HG03095 (cell line): ENCODE results near the gene GRIFIN.
A peak's percentile ranks its signal among the peaks of the same experiment; 100 is the strongest.
"Not testable (repeated sequence)": the region's sequence is repeated elsewhere in the genome, so short reads cannot be mapped to it uniquely, and the experiment has no call there.

Experiments used
- ATAC-seq: cut with Tn5 transposase; IDR thresholded peaks from one replicate; pipeline ENCODE4 v1.9.1; 2021; ENCODE audit warnings: moderate library complexity; ENCODE audit not compliant: unreplicated experiment

Gene GRIFIN

GRCh38 chr7:2480070-2480408 lies 3.8 kb upstream of the GRIFIN start:
- no peak for ATAC-seq

DNA sequence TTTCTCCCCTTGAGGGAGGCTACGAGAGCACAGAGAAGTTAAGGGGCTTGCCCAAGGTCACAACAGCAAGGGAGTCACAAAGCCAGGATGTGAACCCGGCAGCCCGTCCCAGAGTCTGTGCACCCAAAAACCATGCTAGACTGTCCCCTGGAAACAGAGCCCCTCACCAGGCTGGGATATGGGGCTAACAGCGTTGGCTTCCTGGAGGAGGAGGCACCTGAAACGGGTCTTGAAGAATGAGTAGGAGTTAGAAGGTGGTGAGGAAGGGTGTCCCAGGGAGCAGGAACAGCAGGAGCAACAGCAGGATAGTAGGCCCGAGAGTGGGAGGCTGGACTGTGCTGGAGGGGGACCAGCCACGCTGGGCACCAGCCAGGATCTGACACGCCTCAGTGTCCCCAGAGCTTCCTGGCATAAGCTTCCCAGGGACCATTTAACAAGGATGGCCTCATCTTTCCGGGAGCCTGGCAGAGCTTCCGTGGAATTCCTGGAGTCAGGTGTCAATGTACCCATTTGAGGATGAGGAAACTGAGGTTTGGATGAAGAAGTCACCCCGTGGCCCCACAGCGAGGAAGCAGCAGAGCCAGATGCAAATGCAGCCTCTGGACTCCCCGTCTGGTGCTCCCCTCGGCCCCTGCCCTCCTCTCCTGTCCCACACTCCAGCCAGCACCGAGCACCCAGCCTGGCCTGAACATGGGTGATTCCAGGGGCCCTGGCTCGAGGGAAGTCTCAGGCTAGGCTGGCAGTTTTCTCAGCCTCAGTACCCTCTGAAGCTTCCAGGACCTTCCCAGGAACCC lies 3.3 kb upstream of the GRIFIN start:
- no peak for ATAC-seq

DNA sequence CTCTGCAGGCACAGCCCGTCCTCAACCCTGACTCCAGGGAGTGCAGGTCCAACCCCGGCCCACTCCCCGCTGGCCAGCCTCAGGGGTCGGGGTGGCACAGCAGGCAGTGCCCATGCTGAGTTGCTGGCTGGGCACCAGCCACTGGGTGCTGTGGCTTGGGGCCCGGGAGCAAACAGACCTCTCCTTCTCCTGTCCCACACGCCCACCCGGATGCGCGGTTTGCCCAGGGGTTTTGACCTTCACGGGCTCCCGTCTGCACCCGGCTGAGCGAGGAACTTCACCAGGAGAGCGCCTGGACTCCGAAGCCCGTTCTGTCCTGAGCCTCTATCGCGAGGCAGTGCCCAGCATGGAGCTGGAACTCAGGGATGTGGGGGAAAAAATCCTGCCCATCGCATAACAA lies 2.6 kb upstream of the GRIFIN start:
- no peak for ATAC-seq

DNA sequence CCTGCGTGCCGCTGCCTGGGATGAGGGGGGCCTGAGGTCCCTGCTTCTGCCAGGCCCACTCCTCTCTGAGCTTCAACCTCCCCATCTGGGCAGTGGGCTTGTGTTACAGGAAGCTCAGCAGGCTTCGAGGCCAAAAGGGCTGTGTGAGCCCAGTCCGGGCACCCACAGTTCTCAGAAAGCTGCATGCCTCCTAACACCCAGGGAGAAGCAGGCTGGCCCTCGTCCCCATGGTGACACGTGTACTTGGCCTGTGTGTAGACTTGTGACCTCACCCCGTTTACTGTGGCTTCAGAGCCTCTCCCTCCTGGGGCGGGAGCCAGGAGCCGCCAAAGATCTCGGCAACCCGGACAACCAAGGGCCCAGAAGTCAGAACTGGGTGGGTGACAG lies 2.2 kb upstream of the GRIFIN start:
- ATAC-seq = no peak

DNA sequence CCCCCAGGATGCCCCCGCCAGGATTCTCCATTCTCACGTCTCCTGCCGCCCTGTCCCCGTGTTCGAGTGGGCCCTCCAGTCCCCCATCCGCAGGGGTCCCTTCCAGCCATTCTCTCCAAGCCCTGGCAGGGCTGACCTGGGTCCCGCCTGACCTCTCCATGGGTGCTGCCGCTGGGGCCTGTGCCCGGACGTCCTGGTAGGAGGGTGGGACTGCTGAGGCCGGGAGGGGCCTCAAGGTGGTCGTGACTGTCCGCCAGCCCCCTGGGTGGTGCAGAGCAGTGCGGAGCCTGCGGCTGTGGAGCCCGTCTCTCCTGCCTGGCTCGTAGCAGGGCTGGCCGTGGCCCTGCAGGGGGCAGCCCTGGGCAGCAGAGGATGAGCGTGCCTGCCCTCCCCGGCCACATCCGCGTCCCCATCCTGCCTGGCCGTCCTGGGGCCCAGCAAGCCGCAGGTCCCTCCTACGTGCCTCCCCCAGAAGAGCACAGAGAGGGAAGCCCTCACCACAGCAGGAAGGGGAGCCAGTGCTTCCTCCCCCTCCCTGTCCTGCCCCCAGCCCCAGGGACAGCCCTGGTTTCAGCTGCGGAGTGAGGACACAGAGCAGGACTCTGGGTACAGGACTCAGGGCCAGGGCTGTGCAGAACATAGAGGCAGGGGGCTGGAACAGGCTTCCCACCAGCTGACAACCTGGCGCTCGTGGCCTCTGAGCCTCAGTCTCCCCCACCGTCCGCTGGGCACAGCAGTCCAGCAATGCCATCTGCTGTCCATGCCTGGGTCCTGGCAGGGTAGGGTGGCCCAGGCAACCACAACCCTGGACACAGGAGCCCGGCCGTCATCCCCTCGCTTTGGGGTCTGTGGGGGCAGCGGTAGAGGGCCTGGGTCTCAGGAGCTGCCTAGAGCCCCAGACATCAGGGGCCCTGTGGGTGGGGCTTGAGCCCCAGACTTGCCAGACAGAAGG lies 1.5 kb upstream of the GRIFIN start:
- peak; percentile 57 for ATAC-seq

DNA sequence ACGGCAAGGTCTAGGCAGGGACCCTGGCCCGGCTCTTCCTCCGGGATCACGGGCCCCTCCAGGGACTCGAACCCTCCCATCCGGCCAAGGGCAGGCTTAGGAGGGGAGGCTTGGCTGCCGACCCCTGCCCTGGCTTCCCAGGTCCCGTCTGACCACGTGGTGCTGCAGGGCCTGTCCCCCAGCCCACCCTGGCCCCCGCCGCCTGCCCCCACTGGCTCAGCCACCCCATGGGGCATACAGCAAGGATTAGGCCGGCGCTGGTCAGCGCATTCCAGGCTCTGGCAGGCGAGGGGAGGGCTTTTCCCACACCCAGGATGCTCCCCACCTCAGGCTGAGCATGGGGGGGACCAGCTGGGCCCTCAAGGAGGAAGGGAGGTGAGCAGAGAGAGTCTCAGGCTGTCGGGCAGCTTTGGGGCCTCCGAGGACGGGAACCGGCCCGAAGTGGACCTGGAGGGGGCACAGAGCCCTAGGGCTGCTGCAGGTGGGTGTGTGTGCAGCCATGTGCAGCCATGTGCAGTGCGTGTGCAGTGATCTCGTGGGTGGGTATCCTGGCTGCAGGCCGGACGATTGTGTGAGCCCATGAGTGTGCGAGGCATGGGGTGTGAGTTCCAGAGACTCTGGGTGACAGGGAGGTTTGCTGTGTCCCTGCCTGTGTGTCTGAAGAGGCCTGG lies 713 bp upstream of the GRIFIN start:
- ATAC-seq = no peak

- no peak for ATAC-seq
These were observed 551 bp downstream of the GRIFIN start for GRCh38 chr7:2475678-2476015.

DNA sequence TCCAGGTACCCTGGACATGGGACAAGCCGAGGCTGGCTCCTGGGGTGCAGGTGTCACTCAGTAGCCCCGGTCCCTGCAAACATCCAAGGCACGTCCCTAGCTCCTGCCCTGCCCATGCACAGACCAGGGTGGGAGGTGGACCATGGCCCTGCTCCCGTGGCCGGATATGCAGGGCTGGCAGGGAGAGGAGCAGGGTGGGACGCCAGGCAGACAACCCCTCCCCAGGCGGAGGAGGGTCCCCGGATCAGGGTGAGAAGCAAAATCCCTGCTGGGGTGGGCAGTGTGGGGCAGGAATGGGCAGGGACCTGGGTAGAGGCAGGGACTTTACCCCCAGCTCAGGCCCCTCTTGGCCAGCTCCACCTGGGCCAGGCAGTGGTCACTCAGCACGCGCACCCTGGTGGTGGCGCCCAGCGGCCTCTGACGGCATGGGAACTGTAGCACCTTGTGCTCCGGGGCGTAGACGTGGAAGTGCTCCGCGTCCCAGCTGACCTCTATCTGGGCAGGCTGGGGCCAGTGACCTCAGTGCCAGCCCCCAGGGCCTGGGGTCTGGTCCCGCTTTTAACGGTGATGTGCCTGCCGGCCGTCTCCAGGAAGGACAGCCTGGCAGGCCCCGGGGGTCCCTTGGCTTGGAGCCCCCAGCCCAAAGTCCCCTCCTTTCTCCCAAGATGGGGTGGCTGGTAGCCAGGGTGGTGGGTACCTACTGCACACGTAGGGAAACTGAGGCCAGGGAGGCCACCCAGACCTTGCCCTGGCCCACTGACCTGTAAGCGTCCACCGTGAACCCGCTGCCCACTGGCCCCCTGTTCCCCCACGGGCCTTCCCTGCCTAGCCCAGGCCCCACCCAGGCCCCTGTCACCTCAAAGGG lies 1.2 kb downstream of the GRIFIN start:
- no peak for ATAC-seq

- no peak for ATAC-seq
These were observed 2.0 kb downstream of the GRIFIN start for GRCh38 chr7:2474224-2474623.

DNA sequence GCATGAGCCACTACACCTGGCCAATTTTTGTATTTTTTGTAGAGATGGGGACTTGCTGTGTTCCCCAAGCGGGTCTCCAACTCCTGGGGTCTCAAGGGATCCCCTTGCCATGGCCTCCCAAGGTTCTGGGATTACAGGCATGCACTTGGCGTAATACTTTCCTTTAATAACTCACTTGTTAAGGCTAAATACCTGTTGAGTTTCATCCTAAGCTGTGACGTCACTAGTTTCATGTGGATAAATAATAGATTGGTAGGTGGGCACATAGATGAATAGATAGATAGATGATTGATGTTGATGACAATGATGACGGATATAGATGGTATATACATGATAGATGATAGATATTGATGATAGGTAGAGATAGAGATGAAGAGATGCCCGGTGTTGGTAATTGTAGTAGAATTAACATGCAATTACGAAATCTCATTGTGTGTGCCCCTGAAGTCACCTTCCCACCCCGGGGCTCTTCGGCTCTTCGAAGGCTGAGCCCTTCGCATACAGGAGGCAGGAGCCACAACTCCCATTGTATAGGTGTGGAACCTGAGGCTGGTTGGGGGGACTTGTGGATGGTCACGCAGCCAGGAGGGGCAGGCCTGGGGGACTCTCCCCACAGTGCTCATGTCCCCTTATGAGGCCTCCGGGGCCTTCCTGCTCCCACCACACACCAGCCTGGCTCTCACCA lies 2.6 kb downstream of the GRIFIN start:
- no peak for ATAC-seq

- ATAC-seq = no peak
These were observed 3.5 kb downstream of the GRIFIN start for GRCh38 chr7:2472739-2473138.

DNA sequence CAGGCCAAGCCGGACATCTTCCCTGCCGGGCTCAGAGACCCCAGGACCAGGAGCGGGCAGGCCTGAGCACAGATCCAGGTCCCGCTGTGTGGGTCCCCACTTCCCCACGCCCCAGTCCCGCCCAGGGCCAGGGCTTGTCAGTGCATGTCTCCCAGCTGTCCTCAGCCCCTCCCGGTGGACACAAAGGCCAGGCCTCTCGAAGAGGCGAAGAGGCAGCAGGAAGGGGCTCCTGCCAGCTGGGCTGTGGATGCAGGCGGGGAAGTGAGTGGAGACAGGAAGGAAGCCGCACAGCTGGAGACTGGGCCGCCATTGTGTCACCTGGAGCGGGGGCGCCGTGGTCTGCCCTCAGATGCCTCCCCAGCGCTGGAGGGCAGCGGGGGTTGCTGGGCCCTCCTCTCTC lies 4.8 kb downstream of the GRIFIN start:
- no peak for ATAC-seq

- ATAC-seq = no peak
These were observed 5.2 kb downstream of the GRIFIN start for GRCh38 chr7:2471022-2471329.

DNA sequence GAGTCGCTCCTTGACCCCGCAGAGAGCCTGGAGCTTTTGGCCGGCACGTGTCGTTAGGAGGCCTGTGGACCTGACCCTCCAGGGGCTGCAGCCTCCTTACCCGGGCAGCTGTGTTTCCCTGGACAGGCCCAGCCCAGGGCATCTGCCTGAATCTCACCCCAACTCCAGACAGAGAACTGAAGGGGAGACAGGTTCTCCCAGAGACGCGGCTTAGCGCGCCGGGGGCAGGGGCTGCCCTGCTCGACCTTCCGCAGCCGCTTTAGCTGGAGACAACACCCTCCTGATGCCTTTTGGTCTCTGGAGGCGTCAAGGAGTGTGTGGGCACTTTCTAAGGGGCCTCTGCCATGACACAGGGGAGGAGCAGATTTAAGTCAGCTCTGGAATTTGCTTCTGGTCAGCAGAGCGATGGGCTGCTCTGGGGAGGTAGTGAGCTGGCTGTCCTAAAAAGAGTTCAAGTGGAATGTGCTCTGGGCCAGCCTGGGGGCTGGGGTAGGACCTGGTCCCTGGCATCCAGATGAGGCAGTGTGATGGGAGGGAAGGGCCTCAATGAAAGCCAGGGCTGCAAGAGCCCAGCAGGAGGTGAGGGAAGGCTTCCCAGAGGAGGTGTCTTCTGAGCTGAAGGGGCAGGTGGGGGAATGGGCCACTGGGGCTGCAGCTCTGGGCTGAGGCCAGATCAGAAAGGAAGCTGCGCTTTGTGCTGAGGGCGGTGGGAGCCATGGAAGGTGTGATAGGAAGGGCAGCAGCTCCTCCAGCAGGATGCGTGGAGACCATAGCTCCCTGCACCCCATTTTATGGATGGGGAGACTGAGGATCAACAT lies 5.8 kb downstream of the GRIFIN start:
- ATAC-seq = no peak

- not testable (repeated sequence) for ATAC-seq
These were observed 6.6 kb downstream of the GRIFIN start for GRCh38 chr7:2469460-2470203.

DNA sequence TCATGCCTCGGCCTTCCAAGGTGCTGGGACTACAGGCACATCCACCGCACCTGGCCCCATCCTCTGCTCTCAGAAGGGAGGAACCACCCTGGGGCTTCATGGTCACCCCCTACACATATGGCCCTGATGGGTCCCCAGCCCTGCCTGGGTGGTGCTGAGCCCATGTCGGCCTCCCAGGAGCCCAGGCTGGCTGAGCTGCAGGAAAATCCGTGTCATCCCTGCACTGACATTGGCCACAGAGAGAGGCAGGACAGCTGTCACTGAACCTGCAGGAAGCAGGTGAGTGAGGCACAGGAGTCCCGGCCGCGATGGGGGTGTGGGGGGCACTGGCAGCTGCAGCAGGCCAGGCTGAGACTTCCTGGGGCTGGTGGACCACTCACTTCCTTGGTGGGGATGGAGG lies 8.0 kb downstream of the GRIFIN start:
- no peak for ATAC-seq

GRCh38 chr7:2466675-2467074 lies 9.5 kb downstream of the GRIFIN start:
- ATAC-seq = no peak

GRCh38 chr7:2465928-2466327 lies 10.3 kb downstream of the GRIFIN start:
- ATAC-seq = no peak

GRCh38 chr7:2462731-2463130 lies 13.5 kb downstream of the GRIFIN start:
- ATAC-seq = no peak
